Ishikawa (cell line): Measurements from ENCODE around the gene IGSF22.

Source experiments
- CREB1 ChIP-seq: IDR thresholded peaks from 2 replicates; pipeline ENCODE4 v1.6.1; 2012; ENCODE audit warnings: low read depth
- EGR1 ChIP-seq: IDR thresholded peaks from 2 replicates; pipeline ENCODE4 v1.6.1; 2012
- EP300 ChIP-seq: IDR thresholded peaks from 2 replicates; pipeline ENCODE4 v1.6.1; 2012; ENCODE audit warnings: borderline replicate concordance
- REST ChIP-seq: IDR thresholded peaks from 2 replicates; pipeline ENCODE4 v1.6.1; 2012; ENCODE audit warnings: low read depth, mild to moderate bottlenecking
- TCF12 ChIP-seq: IDR thresholded peaks from 2 replicates; pipeline ENCODE4 v1.6.1; 2012; ENCODE audit warnings: low read depth
- TEAD4 ChIP-seq: IDR thresholded peaks from 2 replicates; pipeline ENCODE4 v1.6.1; 2012
- USF1 ChIP-seq: IDR thresholded peaks from 2 replicates; pipeline ENCODE4 v1.6.1; 2012
- ZBTB7A ChIP-seq: IDR thresholded peaks from 2 replicates; pipeline ENCODE4 v1.6.1; 2012; ENCODE audit warnings: low read depth

- TF ChIP-seq REST (no peak), CREB1 (no peak), TCF12 (peak; percentile 45), TEAD4 (0 out of 2 replicates have a peak, but pooled peaks have one; percentile 35), ZBTB7A (no peak), EP300 (no peak), USF1 (no peak), EGR1 (no peak)
Observed at GRCh38 chr11:18700375-18700774, 25.6 kb downstream of the IGSF22 start.
